Measurements from ENCODE around the gene ACOT6. TPM values are rescaled to one million over a fixed set of nuclear protein-coding genes. Genes with fewer than 3 reads are reported as not detected.

ACOT6 gene
- total and polyA plus RNA-seq, 2 experiments from 2014 or later = not detected

GRCh38 chr14:73625706-73626105 lies 13.4 kb downstream of the ACOT6 start:
- Histone ChIP-seq H3K9me2 (replicated peaks; ENCODE audit: insufficient read depth) (no peaks in the 10 kb centered on the region), H3K27me3 (no peaks in the 10 kb centered on the region), H3K4me1 (ENCODE audit: insufficient read depth) (peaks cover 5% of the 10 kb centered on the region), H4K20me1 (ENCODE audit: insufficient read depth, poor library complexity, severe bottlenecking) (no peaks in the 10 kb centered on the region), H3K4me3 (no peak overlapping the region), H3K36me3 (replicated peaks; ENCODE audit: insufficient read depth, low read depth) (no peaks in the 10 kb centered on the region), H2AFZ (no peak overlapping the region), H3K79me2 (no peaks in the 10 kb centered on the region), H3K27ac (no peak overlapping the region), H3K9me3 (ENCODE audit: low read depth) (no peaks in the 10 kb centered on the region), H3K4me2 (no peak overlapping the region)
- 75% methylated on average over 1 of the region's 1 CpG for WGBS (ENCODE audit: low lambda C conversion rate, missing lambda C conversion rate)
- no peak for TF ChIP-seq CTCF (IDR thresholded peaks at IDR 0.05; ENCODE audit: poor library complexity)
- TF ChIP-seq EZH2 (IDR thresholded peaks at IDR 0.05; ENCODE audit: borderline replicate concordance) = no peak
- TF ChIP-seq EZH2phosphoT487 (IDR thresholded peaks at IDR 0.05; ENCODE audit: low read depth, severe bottlenecking, unreplicated experiment) = no peak
- no peak for DNase-seq (ENCODE audit: low spot score)

GRCh38 chr14:73627151-73627558 lies 14.8 kb downstream of the ACOT6 start:
- Histone ChIP-seq H3K4me3 (no peak overlapping the region), H3K9me3 (ENCODE audit: low read depth) (no peaks in the 10 kb centered on the region), H3K27ac (no peak overlapping the region), H2AFZ (no peak overlapping the region), H3K4me1 (ENCODE audit: insufficient read depth) (peaks cover 7% of the 10 kb centered on the region), H3K4me2 (no peak overlapping the region), H3K36me3 (replicated peaks; ENCODE audit: insufficient read depth, low read depth) (no peaks in the 10 kb centered on the region), H4K20me1 (ENCODE audit: insufficient read depth, poor library complexity, severe bottlenecking) (no peaks in the 10 kb centered on the region), H3K9me2 (replicated peaks; ENCODE audit: insufficient read depth) (no peaks in the 10 kb centered on the region), H3K27me3 (no peaks in the 10 kb centered on the region), H3K79me2 (no peaks in the 10 kb centered on the region)
- TF ChIP-seq EZH2phosphoT487 (IDR thresholded peaks at IDR 0.05; ENCODE audit: low read depth, severe bottlenecking, unreplicated experiment) = no peak
- TF ChIP-seq EZH2 (IDR thresholded peaks at IDR 0.05; ENCODE audit: borderline replicate concordance) = no peak
- no peak for TF ChIP-seq CTCF (IDR thresholded peaks at IDR 0.05; ENCODE audit: poor library complexity)
- no peak for DNase-seq (ENCODE audit: low spot score)
- 100% methylated on average over 2 of the region's 2 CpGs for WGBS (ENCODE audit: low lambda C conversion rate, missing lambda C conversion rate)

GRCh38 chr14:73630009-73630780 lies 17.9 kb downstream of the ACOT6 start:
- no peaks in the 10 kb centered on the region for H4K20me1 ChIP-seq (ENCODE audit: insufficient read depth, poor library complexity, severe bottlenecking)
- peaks cover 7% of the 10 kb centered on the region for H3K4me1 ChIP-seq (ENCODE audit: insufficient read depth)
- H3K9me3 ChIP-seq (ENCODE audit: low read depth) = no peaks in the 10 kb centered on the region
- no peaks in the 10 kb centered on the region for H3K9me2 ChIP-seq (replicated peaks; ENCODE audit: insufficient read depth)
- TF ChIP-seq EZH2 (IDR thresholded peaks at IDR 0.05; ENCODE audit: borderline replicate concordance) (no peak), CTCF (IDR thresholded peaks at IDR 0.05; ENCODE audit: poor library complexity) (no peak), EZH2phosphoT487 (IDR thresholded peaks at IDR 0.05; ENCODE audit: low read depth, severe bottlenecking, unreplicated experiment) (no peak)
- H3K36me3 ChIP-seq (replicated peaks; ENCODE audit: insufficient read depth, low read depth) = no peaks in the 10 kb centered on the region
- H2AFZ ChIP-seq = peak overlapping the region; percentile 56
- DNase-seq (ENCODE audit: low spot score) = no peak
- no peaks in the 10 kb centered on the region for H3K27me3 ChIP-seq
- H3K4me3 ChIP-seq = no peak overlapping the region
- no peaks in the 10 kb centered on the region for H3K79me2 ChIP-seq
- H3K27ac ChIP-seq = peak overlapping the region; percentile 41
- WGBS (ENCODE audit: low lambda C conversion rate, missing lambda C conversion rate) = 43% methylated on average over 10 of the region's 10 CpGs
- peak overlapping the region; percentile 41 for H3K4me2 ChIP-seq

Data from hepatocyte (in vitro differentiated cells).